B cell (primary cell): ENCODE measurements around the gene COL19A1. TPM values are rescaled to one million over a fixed set of nuclear protein-coding genes. Genes with fewer than 3 reads are reported as not detected.
A peak's percentile ranks its signal among the peaks of the same experiment; 100 is the strongest.

ENCODE experiments used
- ATAC-seq: fragments of 200-7000 bp; cut with Tn5 transposase; one replicate; pipeline ENCODE4 v1.10.0; 2021; ENCODE audit warnings: low read depth, mild to moderate bottlenecking, moderate number of reproducible peaks, moderate library complexity
- CTCF ChIA-PET: fragments of 350-600 bp; sonication (Branson Sonifier 250); formaldehyde crosslinking; loops from one replicate; lab custom pipeline; 2021; ENCODE audit warnings: antibody characterized with exemption, inconsistent platforms; lab: Charles Lee
- POLR2A ChIA-PET: fragments of 350-600 bp; sonication (Branson Sonifier 250); formaldehyde crosslinking; loops from one replicate; lab custom pipeline; 2021; ENCODE audit warnings: antibody characterized with exemption; lab: Charles Lee
- DNase-seq: peaks from one replicate; pipeline ENCODE4 v3.0.0; 2013
- H2AFZ ChIP-seq: 2 replicates; pipeline ENCODE4 v1.6.1; 2012; ENCODE audit warnings: mild to moderate bottlenecking, low read depth, low read length; ENCODE audit not compliant: insufficient read depth, poor library complexity, severe bottlenecking
- H3K27ac ChIP-seq, 2 donors: 1 replicate in 1 of 2; 2 replicates in 1 of 2; pipeline ENCODE4 v1.5.1; 2012 to 2013; ENCODE audit warnings: low read length in 2 of 2, mild to moderate bottlenecking in 2 of 2, moderate library complexity in 1 of 2
- H3K27me3 ChIP-seq, 4 experiments: fragments of 200-600 bp in 1 of 4; sonication (generic) in 1 of 4; replicated peaks in 1 of 4; 1 replicate in 2 of 4; 2 replicates in 2 of 4; pipeline versions ENCODE4 v1.6.1 to v1.7.0; 2013 to 2016; ENCODE audit warnings: low read length in 3 of 4, mild to moderate bottlenecking in 2 of 4, mixed read lengths in 1 of 4, moderate library complexity in 1 of 4; ENCODE audit not compliant: insufficient read depth in 4 of 4, control insufficient read depth in 3 of 4; ENCODE audit errors: control extremely low read depth in 1 of 4
- H3K36me3 ChIP-seq, 2 experiments: replicated peaks in 1 of 2; 1 replicate in 1 of 2; 2 replicates in 1 of 2; pipeline versions ENCODE4 v1.6.1 to v1.7.1; 2013; ENCODE audit warnings: low read length in 1 of 2; ENCODE audit not compliant: insufficient read depth in 2 of 2, control insufficient read depth in 1 of 2; ENCODE audit errors: control extremely low read depth in 1 of 2, extremely low read depth in 1 of 2
- H3K4me1 ChIP-seq, 2 donors: fragments of 200-600 bp in 1 of 2; sonication (generic) in 1 of 2; 1 replicate in 1 of 2; 2 replicates in 1 of 2; pipeline versions ENCODE4 v1.5.1 to v1.6.1; 2013 to 2017; ENCODE audit warnings: low read length in 2 of 2; ENCODE audit not compliant: control insufficient read depth in 2 of 2, insufficient read depth in 2 of 2
- H3K4me2 ChIP-seq: replicated peaks from 2 replicates; pipeline ENCODE3; 2012; ENCODE audit warnings: mild to moderate bottlenecking, low read depth, low read length; ENCODE audit not compliant: poor library complexity, severe bottlenecking
- H3K4me3 ChIP-seq, 5 experiments: fragments of 200-600 bp in 1 of 5; sonication (generic) in 1 of 5; 1 replicate in 3 of 5; 2 replicates in 2 of 5; pipeline versions ENCODE4 v1.5.1 to v1.7.0; 2011 to 2016; ENCODE audit warnings: low read length in 4 of 5, mild to moderate bottlenecking in 4 of 5, low read depth in 2 of 5, control low read depth in 1 of 5, moderate library complexity in 1 of 5; ENCODE audit not compliant: insufficient read depth in 1 of 5; ENCODE audit errors: control extremely low read depth in 1 of 5, extremely low read depth in 1 of 5
- H3K79me2 ChIP-seq: fragments of 200-600 bp; sonication (generic); one replicate; pipeline ENCODE4 v1.6.0; 2016; ENCODE audit warnings: low read length; ENCODE audit not compliant: control insufficient read depth, insufficient read depth
- H3K9ac ChIP-seq: fragments of 200-600 bp; sonication (generic); 2 replicates; pipeline ENCODE4 v1.6.1; 2017; ENCODE audit warnings: mild to moderate bottlenecking, low read length, moderate library complexity
- H3K9me3 ChIP-seq, 3 donors: one replicate each; pipeline versions ENCODE4 v1.6.1 to v1.7.1; 2013; ENCODE audit warnings: low read length in 2 of 3; ENCODE audit not compliant: control insufficient read depth in 2 of 3, insufficient read depth in 1 of 3; ENCODE audit errors: control extremely low read depth in 1 of 3
- H4K20me1 ChIP-seq: 2 replicates; pipeline ENCODE4 v1.6.0; 2012; ENCODE audit warnings: mild to moderate bottlenecking, low read length; ENCODE audit not compliant: insufficient read depth, control insufficient read depth, poor library complexity, severe bottlenecking
- H3K27ac Mint-ChIP-seq: one replicate; pipeline ENCODE4 v1.8.0; 2021; ENCODE audit warnings: mixed read lengths
- H3K27me3 Mint-ChIP-seq: one replicate; pipeline ENCODE4 v1.8.0; 2021; ENCODE audit warnings: mixed read lengths
- H3K4me1 Mint-ChIP-seq: one replicate; pipeline ENCODE4 v1.8.0; 2021; ENCODE audit warnings: mixed read lengths
- H3K4me3 Mint-ChIP-seq: one replicate; pipeline ENCODE4 v1.8.0; 2021; ENCODE audit warnings: mixed read lengths
- H3K9me3 Mint-ChIP-seq: one replicate; pipeline ENCODE4 v1.8.0; 2022; ENCODE audit warnings: mixed read lengths; ENCODE audit not compliant: insufficient read depth
- EZH2 ChIP-seq: IDR thresholded peaks from 2 replicates; pipeline ENCODE4 v1.6.1; 2012; ENCODE audit warnings: borderline replicate concordance, low read depth, mild to moderate bottlenecking, moderate library complexity, low read length; ENCODE audit not compliant: insufficient read depth, poor library complexity, severe bottlenecking
- WGBS: methylation state at CpG from one replicate; pipeline ENCODE4 v1.1.5; 2013; ENCODE audit warnings: missing lambda C conversion rate; ENCODE audit not compliant: insufficient coverage; 5-methylcytosine and 5-hydroxymethylcytosine counted together
- intact Hi-C: fragments of 100-400 bp; cut with micrococcal nuclease; formaldehyde crosslinking; loops from one replicate; pipeline ENCODE4 v1.10.0; 2022
- polyA plus RNA-seq: library from polyadenylated mRNA; depleted of rRNA; stranded (reverse); fragments of >200 nt; gene quantifications from 2 replicates; pipeline ENCODE4 v1.2.3, GENCODE V29; 2012
- total RNA-seq, 2 donors: library from RNA; stranded (reverse); fragments of 120-200 nt in 1 of 2; gene quantifications; 1 replicate in 1 of 2; 2 replicates in 1 of 2; pipeline versions ENCODE4 v1.2.3 to v1.2.4, GENCODE V29; 2013 to 2022
- TF ChIP-seq, protein P1 (sequence below): fragments of 200-600 bp; IDR thresholded peaks from one replicate; pipeline ENCODE4 v1.8.0; 2022; ENCODE audit warnings: antibody characterized with exemption, mild to moderate bottlenecking

The COL19A1 gene
- total and polyA plus RNA-seq, 2 donors (not counting 1 experiment from before 2014, with no cell fraction given): 14.6 to 61.4 TPM

DNA sequence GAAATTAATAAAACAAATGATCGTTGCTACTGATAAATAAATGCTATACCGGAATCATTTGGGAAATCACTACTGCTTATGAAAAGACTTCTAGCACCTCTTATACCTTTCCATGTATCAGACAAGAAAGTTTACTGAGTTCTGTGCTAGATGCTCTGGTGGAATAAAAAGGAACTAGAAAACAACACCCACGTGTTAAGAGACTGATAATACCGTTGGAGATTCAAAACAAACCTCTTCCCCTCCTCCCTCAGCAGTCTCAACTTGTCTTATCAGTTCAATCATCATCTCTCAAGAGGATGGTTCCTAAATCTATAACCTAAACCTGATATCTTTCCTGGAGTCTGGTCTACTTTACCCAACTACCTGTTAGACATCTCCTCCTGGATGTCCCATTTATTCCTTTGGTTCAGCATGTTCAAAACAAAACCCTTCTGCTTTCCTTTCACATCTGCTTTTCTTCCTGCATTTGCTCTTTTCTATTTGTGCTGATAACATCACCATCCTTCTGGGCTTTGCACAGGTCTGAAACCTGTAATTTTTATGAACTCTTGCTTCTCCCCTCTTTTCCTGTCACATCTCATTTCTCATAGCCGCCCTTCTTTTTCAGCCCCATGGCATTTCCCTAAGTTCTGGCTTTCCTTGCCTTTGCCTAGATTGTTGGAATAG lies 122.2 kb downstream of the COL19A1 start:
- H3K27me3 ChIP-seq: no peaks in the 10 kb centered on the region
- peaks cover 8 to 22% of the 10 kb centered on the region in 2 donors for H3K4me1 ChIP-seq
- Mint-ChIP-seq H3K27me3 (no peaks in the 10 kb centered on the region), H3K9me3 (no peaks in the 10 kb centered on the region), H3K4me1 (peaks cover 46% of the 10 kb centered on the region), H3K27ac (peak overlapping the region; percentile 60), H3K4me3 (peak overlapping the region; percentile 40)
- intact Hi-C loops: loop anchor here (5.0 kb wide), 2 partner anchors 121 to 151 kb away; partner anchors contain the start of gene COL19A1
- no peaks in the 10 kb centered on the region for H4K20me1 ChIP-seq
- POLR2A ChIA-PET: no interaction called here
- WGBS: 14% methylated on average over 2 of the region's 5 CpGs
- H2AFZ ChIP-seq: no peak overlapping the region
- H3K27ac ChIP-seq: peak overlapping the region in 1 of 2 donors; percentile 1
- peak overlapping the region; percentile 6 for H3K4me2 ChIP-seq
- CTCF ChIA-PET: no interaction called here
- ATAC-seq (no peak), DNase-seq (peak; percentile 11)
- no peak overlapping the region for H3K9ac ChIP-seq
- no peak overlapping the region for H3K4me3 ChIP-seq
- TF ChIP-seq, protein P1, sequence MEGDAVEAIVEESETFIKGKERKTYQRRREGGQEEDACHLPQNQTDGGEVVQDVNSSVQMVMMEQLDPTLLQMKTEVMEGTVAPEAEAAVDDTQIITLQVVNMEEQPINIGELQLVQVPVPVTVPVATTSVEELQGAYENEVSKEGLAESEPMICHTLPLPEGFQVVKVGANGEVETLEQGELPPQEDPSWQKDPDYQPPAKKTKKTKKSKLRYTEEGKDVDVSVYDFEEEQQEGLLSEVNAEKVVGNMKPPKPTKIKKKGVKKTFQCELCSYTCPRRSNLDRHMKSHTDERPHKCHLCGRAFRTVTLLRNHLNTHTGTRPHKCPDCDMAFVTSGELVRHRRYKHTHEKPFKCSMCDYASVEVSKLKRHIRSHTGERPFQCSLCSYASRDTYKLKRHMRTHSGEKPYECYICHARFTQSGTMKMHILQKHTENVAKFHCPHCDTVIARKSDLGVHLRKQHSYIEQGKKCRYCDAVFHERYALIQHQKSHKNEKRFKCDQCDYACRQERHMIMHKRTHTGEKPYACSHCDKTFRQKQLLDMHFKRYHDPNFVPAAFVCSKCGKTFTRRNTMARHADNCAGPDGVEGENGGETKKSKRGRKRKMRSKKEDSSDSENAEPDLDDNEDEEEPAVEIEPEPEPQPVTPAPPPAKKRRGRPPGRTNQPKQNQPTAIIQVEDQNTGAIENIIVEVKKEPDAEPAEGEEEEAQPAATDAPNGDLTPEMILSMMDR: no peak
- no peaks in the 10 kb centered on the region for H3K36me3 ChIP-seq
- no peaks in the 10 kb centered on the region for H3K9me3 ChIP-seq
- H3K79me2 ChIP-seq: peaks cover 21% of the 10 kb centered on the region

- no peaks in the 10 kb centered on the region for H3K9me3 Mint-ChIP-seq
- H3K27ac ChIP-seq: no peak overlapping the region
- no peak overlapping the region for H3K9ac ChIP-seq
- peaks cover 11% of the 10 kb centered on the region for H3K4me1 Mint-ChIP-seq
- peaks cover 18% of the 10 kb centered on the region for H3K79me2 ChIP-seq
- no peaks in the 10 kb centered on the region for H4K20me1 ChIP-seq
- no peaks in the 10 kb centered on the region for H3K27me3 Mint-ChIP-seq
- H3K4me1 ChIP-seq: no peaks in the 10 kb centered on the region
- DNase-seq (no peak), ATAC-seq (no peak)
- intact Hi-C loops: no loop called here
- H3K27me3 ChIP-seq: no peaks in the 10 kb centered on the region
- H3K27ac Mint-ChIP-seq: no peak overlapping the region
- no peak for TF ChIP-seq EZH2
- TF ChIP-seq, protein P1: no peak
- no peak overlapping the region for H3K4me3 ChIP-seq
- no peak overlapping the region for H3K4me3 Mint-ChIP-seq
- H3K9me3 ChIP-seq: peaks cover 0 to 8% (median 0%) of the 10 kb centered on the region in 3 donors
- ChIA-PET CTCF (no interaction called here), POLR2A (no interaction called here)
- H3K36me3 ChIP-seq: peaks cover 6 to 7% of the 10 kb centered on the region in 2 experiments
- WGBS: no CpG with 5 or more reads among the region's 2 CpGs
- no peak overlapping the region for H2AFZ ChIP-seq
- no peak overlapping the region for H3K4me2 ChIP-seq
These were observed 127.9 kb downstream of the COL19A1 start for GRCh38 chr6:69994251-69994650.
